GM18502 (cell line): ENCODE measurements around the gene KDM2B.
"Not testable (repeated sequence)": the region's sequence is repeated elsewhere in the genome, so short reads cannot be mapped to it uniquely, and the experiment has no call there.

Experiments used
- ATAC-seq: cut with Tn5 transposase; IDR thresholded peaks from one replicate; pipeline ENCODE4 v1.9.1; 2021; ENCODE audit warnings: mild to moderate bottlenecking; ENCODE audit not compliant: unreplicated experiment, poor library complexity

Gene KDM2B

GRCh38 chr12:121509339-121509738 is 71.5 kb downstream of the KDM2B start:
- ATAC-seq: no peak

DNA sequence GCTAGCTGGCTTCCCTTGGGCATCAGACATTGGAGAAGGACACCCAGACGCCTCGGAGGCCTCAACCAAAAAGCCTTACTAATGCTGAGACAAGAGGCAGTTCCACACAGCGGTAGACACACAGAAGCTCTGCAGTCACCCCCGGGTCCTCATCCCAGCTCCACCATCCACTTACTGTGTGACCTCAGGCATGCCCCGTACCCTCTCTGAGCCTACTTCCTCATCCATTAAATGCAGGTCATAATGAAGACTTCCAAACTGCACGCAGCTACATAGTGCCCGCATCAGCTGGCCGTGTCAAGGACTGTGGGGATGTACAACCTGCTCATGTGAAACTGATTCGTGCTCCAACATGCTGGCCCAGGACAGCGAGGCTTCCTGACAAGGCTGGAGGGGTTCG is 72.3 kb downstream of the KDM2B start:
- no peak for ATAC-seq

DNA sequence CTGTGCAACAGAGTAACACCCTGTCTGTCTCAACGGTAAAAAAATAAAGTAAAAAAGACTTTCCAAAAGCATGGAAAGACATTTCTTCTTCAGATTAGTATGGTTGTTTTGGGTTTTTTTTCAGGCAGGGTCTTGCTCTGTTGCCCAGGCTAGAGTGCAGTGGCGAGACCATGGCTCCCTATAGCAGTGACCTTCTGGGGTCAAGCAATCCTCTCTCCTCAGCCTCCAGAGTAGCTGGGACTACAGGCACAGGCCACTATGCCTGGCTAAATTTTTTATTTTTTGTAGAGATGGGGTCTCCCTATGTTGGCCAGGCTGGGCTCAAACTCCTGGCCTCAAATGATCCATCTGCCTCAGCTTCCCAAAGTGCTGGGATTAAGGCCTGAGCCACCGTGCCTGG is 72.8 kb downstream of the KDM2B start:
- no peak for ATAC-seq

DNA sequence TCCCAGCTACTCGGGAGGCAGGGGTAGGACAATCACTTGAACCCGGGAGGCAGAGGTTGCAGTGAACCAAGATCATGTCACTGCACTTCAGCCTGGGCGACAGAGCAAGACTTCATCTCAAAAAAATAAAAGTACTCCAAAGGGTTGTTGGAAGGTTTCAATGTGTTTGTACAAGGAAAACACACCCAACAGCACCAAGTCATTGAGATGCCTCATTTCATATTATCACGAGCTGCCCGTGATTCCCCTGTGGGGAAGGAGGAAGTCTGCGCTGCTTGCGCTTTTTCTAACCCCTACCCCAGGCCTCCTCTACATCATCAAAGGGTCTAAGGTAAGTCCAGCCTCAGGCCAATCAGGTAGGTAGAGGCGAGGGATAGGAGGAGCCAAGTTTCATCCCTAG is 73.6 kb downstream of the KDM2B start:
- ATAC-seq: no peak

DNA sequence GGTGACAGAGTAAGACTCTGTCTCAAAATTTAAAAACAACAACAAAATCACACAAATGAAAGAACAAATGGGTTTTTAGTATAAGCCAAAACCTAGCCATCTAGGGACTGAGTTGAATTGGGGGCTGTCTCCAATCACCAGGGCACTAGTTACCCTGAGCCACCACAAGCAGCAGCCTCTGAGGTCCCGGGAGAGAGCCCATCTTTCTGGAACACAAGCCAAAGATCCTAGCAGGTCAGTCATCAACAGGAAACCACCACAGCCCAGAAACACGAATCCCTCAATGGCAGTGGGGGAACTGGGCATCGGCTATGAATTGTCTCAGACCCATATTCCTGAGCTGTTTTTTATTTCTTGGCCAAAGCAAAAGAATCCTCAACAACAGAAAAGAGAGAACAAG is 75.3 kb downstream of the KDM2B start:
- ATAC-seq: no peak

GRCh38 chr12:121504505-121504904 is 76.3 kb downstream of the KDM2B start:
- ATAC-seq: no peak

DNA sequence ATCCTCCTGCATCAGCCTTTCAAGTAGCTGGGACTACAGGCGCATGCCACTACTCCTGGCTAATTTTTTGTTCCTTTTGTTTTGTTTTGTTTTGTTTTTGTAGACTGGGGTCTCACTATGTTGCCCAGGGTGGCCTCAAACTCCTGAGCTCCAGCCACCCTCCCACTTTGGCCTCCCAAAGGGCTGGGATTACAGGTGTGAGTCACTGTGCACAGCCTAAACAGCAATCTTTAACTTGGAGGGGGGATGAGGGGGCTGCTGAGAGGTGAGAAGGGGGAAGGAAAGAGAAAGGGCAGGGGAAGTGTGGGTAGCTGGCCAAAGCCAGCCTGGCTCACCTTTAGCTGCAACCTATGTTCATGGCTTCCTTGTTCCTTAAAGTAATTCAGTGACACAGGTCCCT is 77.4 kb downstream of the KDM2B start:
- ATAC-seq: no peak

GRCh38 chr12:121501946-121502345 is 78.9 kb downstream of the KDM2B start:
- no peak for ATAC-seq

- no peak for ATAC-seq
Observed at GRCh38 chr12:121499929-121500793, 80.7 kb downstream of the KDM2B start.

DNA sequence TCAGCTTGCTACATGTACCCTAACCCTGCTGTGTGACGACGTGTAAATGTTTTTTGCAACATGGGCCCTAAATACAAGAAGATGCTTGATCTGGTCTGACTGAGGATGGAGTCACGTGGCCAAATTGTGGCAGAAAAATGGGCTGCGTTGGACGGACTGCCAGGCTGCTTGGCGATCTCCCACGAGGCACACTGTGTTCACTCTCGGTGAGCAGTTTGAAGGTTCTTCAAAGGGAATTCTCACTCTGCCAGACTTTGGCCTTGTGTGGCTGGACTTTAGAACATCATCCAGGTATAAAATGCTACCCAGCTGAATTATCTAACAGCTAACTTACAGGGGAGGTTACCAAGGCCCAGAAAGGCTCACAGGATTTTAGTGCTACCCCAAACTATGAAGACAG is 85.1 kb downstream of the KDM2B start:
- no peak for ATAC-seq

DNA sequence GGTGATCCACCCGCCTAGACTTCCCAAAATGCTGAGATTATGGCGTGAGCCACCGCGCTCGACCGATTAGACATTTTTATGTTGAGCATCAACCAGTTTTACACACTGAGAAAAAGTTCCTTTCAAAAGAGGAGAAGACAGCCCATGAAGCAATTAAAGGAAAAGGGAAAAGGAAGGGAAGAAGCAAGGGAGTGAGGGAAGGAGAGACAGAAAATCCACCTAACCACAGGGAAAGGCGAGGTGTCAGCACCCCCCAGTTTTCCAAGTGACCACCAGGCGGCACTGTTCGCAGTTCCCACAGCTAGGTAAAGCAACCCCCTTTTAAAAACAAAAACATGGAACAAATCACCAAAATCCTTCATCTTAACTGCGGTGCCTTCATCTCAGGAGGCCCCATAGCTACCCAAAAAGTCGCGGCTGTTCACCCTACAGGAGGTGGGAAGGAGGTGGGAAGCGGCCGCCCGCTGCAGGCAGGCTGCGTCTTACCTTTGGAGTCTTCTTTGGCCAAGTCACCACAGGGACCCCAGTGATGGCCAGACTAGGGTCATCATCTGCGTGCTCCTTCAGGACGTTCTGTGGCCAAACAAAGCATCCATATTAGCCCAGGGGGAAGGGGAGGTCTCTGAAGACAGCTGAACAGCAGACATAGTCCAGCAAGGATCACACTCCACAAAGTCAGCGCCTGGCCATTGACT is 86.6 kb downstream of the KDM2B start:
- ATAC-seq: no peak

DNA sequence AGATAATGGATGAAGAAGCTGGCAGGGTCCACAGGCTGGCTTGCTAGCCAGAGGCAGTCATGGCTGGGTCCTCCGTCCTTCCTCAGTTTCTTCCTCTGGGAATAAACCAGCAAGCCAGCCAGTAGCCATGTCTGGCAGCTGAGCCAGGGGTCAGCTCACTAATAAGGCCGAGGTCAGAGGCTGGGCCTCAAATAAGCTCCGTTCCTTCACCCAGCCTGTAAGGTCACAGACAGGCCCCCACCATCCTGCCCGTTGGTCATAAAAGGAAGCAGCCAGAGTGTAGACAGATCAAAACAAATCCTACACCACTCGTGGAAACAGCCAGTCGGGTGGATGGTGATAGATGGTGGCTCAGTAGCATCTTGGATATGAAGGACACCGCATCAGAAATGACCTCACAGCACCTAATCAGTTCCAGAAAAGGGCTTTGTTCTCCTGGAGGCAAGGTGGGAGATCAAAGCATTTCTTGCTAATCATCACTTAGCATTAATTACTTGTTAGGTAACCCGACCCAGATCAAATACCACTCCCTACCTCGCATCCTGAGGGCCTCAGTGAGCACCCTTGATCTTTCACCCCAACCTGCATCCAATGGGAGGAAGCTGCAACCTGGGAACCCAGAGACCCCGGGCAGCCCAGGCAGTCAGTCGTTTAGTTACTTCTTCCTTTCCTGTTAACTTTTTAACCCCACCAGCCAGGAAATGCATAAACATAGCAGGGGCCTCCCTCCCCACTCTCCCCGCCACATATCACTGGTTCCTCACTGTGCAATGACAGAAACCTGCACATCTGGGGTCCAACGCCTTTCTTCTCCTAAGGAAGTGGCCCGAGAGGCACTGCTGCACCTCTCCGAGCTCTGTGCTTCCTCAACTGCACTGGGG is 90.2 kb downstream of the KDM2B start:
- ATAC-seq: no peak

GRCh38 chr12:121489874-121490273 is 90.9 kb downstream of the KDM2B start:
- ATAC-seq: no peak

GRCh38 chr12:121484967-121485366 is 95.9 kb downstream of the KDM2B start:
- no peak for ATAC-seq

GRCh38 chr12:121484564-121484963 is 96.3 kb downstream of the KDM2B start:
- not testable (repeated sequence) for ATAC-seq

DNA sequence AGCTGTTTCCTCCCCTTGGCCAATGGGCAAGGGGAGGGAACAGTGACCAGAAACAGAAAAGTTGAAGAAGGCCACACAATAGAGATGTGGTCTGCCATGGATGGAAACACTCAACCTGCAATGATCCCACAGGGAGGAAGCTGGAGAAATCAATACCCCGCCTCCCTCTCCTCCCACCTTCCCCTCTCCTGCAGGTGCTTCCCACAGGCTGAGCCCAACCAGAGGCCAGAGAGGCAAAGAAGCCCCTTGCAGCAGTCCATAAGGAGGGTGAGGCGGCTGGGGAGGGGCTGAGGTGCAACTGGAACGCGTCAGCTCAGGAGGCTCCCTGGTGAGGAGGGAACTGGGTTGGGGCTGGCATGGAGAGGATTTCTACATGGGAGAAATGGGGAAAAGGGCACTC is 96.9 kb downstream of the KDM2B start:
- no peak for ATAC-seq

DNA sequence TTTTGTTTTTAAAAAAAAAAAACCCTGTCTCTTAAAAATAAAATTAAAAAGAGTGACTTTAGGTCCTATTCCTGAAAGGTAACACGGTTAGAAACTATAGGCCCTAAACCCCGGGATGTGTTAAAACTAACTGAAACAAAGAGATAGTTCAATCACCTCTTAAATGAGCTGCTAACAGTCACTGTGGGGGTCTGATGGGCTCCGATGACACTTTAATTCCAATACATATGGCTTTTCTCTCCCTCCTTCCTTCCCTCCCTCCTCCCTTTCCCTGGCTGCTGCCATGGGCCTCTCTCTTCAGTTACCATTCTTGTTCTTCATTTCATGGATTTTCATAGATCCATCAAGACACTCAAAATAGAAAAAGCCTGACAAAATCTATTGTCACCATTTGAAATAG is 104.3 kb downstream of the KDM2B start:
- ATAC-seq: no peak

- no peak for ATAC-seq
Observed at GRCh38 chr12:121475279-121475678, 105.5 kb downstream of the KDM2B start.

- no peak for ATAC-seq
Observed at GRCh38 chr12:121472150-121472905, 108.5 kb downstream of the KDM2B start.

- ATAC-seq: no peak
Observed at GRCh38 chr12:121470751-121471150, 110.1 kb downstream of the KDM2B start.
